Measurements from ENCODE around the gene MRPS12. TPM values are rescaled to one million over a fixed set of nuclear protein-coding genes. Genes with fewer than 3 reads are reported as not detected.
A peak's percentile ranks its signal among the peaks of the same experiment; 100 is the strongest.

The MRPS12 gene
- polyA plus RNA-seq, 3 donors, result 17.2 to 81.5 (median 73.0) TPM

- 91% methylated on average over 6 of the region's 9 CpGs for WGBS (ENCODE audit: insufficient coverage)
- H3K4me1 Mint-ChIP-seq, result peaks cover 3% of the 10 kb centered on the region
- Histone ChIP-seq H3K9me3 (replicated peaks in 1 of 2; ENCODE audit: control insufficient read depth in 1 of 2, insufficient read depth in 1 of 2, low read length in 2 of 2) (no peaks in the 10 kb centered on the region), H3K27me3 (ENCODE audit: control insufficient read depth in 2 of 2, insufficient read depth in 2 of 2, low read length in 2 of 2) (no peaks in the 10 kb centered on the region), H3K27ac (ENCODE audit: low read depth in 1 of 2, low read length in 2 of 2) (no peak overlapping the region), H3K9ac (ENCODE audit: insufficient read depth, low read length, poor library complexity, severe bottlenecking) (no peak overlapping the region), H4K20me1 (ENCODE audit: insufficient read depth, low read length) (no peaks in the 10 kb centered on the region), H3K79me2 (ENCODE audit: insufficient read depth, low read length) (no peaks in the 10 kb centered on the region), H3K4me1 (ENCODE audit: control insufficient read depth in 1 of 2, insufficient read depth in 2 of 2, low read length in 2 of 2) (no peaks in the 10 kb centered on the region), H3K4me2 (replicated peaks; ENCODE audit: extremely low read depth, low read length, poor library complexity, severe bottlenecking) (no peak overlapping the region), H3K36me3 (replicated peaks in 1 of 2; ENCODE audit: control insufficient read depth in 1 of 2, insufficient read depth in 2 of 2, low read length in 2 of 2) (peaks cover 9 to 14% of the 10 kb centered on the region in 2 donors), H2AFZ (ENCODE audit: insufficient read depth, low read depth, low read length, poor library complexity, severe bottlenecking) (no peak overlapping the region), H3K4me3 (replicated peaks in 1 of 3; ENCODE audit: low read depth in 2 of 3, low read length in 3 of 3) (no peak overlapping the region)
- peaks cover 0 to 2% (median 0%) of the 10 kb centered on the region in 3 donors for H3K27me3 Mint-ChIP-seq (ENCODE audit: low read depth in 3 of 3)
- no peak overlapping the region for H3K27ac Mint-ChIP-seq
- intact Hi-C loops (cut with micrococcal nuclease), result no loop called here
- no peak for TF ChIP-seq CTCF (IDR thresholded peaks at IDR 0.05)
- DNase-seq, result no peak
- peaks cover 0 to 4% (median 2%) of the 10 kb centered on the region in 7 donors for H3K9me3 Mint-ChIP-seq
- H3K4me3 Mint-ChIP-seq, result no peak overlapping the region
- H3K36me3 Mint-ChIP-seq, result peaks cover 18 to 19% of the 10 kb centered on the region in 2 donors
Observed at GRCh38 chr19:38917516-38917915, 13.2 kb upstream of the MRPS12 start.

GRCh38 chr19:38917921-38918491, 12.7 kb upstream of the MRPS12 start:
- H3K9ac ChIP-seq (ENCODE audit: insufficient read depth, low read length, poor library complexity, severe bottlenecking), result no peak overlapping the region
- no peak overlapping the region for H3K4me3 Mint-ChIP-seq
- no peaks in the 10 kb centered on the region for H3K79me2 ChIP-seq (ENCODE audit: insufficient read depth, low read length)
- H3K9me3 ChIP-seq (replicated peaks in 1 of 2; ENCODE audit: control insufficient read depth in 1 of 2, insufficient read depth in 1 of 2, low read length in 2 of 2), result no peaks in the 10 kb centered on the region
- H3K4me1 Mint-ChIP-seq, result no peaks in the 10 kb centered on the region
- H3K27me3 Mint-ChIP-seq (ENCODE audit: low read depth in 3 of 3), result peaks cover 0 to 2% (median 0%) of the 10 kb centered on the region in 3 donors
- TF ChIP-seq CTCF (IDR thresholded peaks at IDR 0.05), result no peak
- peaks cover 19 to 24% of the 10 kb centered on the region in 2 donors for H3K36me3 Mint-ChIP-seq
- peaks cover 9 to 15% of the 10 kb centered on the region in 2 donors for H3K36me3 ChIP-seq (replicated peaks in 1 of 2; ENCODE audit: control insufficient read depth in 1 of 2, insufficient read depth in 2 of 2, low read length in 2 of 2)
- H3K27me3 ChIP-seq (ENCODE audit: control insufficient read depth in 2 of 2, insufficient read depth in 2 of 2, low read length in 2 of 2), result no peaks in the 10 kb centered on the region
- H3K4me3 ChIP-seq (replicated peaks in 1 of 3; ENCODE audit: low read depth in 2 of 3, low read length in 3 of 3), result no peak overlapping the region
- H3K4me1 ChIP-seq (ENCODE audit: control insufficient read depth in 1 of 2, insufficient read depth in 2 of 2, low read length in 2 of 2), result no peaks in the 10 kb centered on the region
- H4K20me1 ChIP-seq (ENCODE audit: insufficient read depth, low read length), result no peaks in the 10 kb centered on the region
- H2AFZ ChIP-seq (ENCODE audit: insufficient read depth, low read depth, low read length, poor library complexity, severe bottlenecking), result no peak overlapping the region
- no peak for DNase-seq
- peak overlapping the region in 2 of 7 donors; percentile 3 to 62 for H3K27ac Mint-ChIP-seq
- H3K4me2 ChIP-seq (replicated peaks; ENCODE audit: extremely low read depth, low read length, poor library complexity, severe bottlenecking), result no peak overlapping the region
- intact Hi-C loops (cut with micrococcal nuclease), result no loop called here
- 90% methylated on average over 9 of the region's 13 CpGs for WGBS (ENCODE audit: insufficient coverage)
- no peak overlapping the region for H3K27ac ChIP-seq (ENCODE audit: low read depth in 1 of 2, low read length in 2 of 2)
- H3K9me3 Mint-ChIP-seq, result peaks cover 0 to 4% (median 2%) of the 10 kb centered on the region in 7 donors
